ENCODE measurements around the gene MKNK1.

Gene MKNK1

GRCh38 chr1:46630719-46631118 lies 26.7 kb upstream of the MKNK1 start:
- no peak overlapping the region for H3K4me3 ChIP-seq
- H3K9me3 ChIP-seq (ENCODE audit: low read depth, low read length) = no peaks in the 10 kb centered on the region
- no peak overlapping the region for H3K9ac ChIP-seq (ENCODE audit: insufficient read length)
- TF ChIP-seq EZH2 (IDR thresholded peaks at IDR 0.05) (no peak), FOXP2 (optimal IDR thresholded peaks at IDR 0.05; ENCODE audit: control extremely low read depth, extremely low read length, insufficient read depth) (no peak), POLR2AphosphoS5 (IDR thresholded peaks at IDR 0.05; ENCODE audit: borderline replicate concordance, low read depth, low read length) (no peak)
- H3K36me3 ChIP-seq (ENCODE audit: insufficient read depth, low read length) = peaks cover 20% of the 10 kb centered on the region
- no peak for DNase-seq (ENCODE audit: low read depth, low spot score)
- no peak overlapping the region for H3K27ac ChIP-seq

GRCh38 chr1:46623743-46624644 lies 19.9 kb upstream of the MKNK1 start:
- H3K36me3 ChIP-seq (ENCODE audit: insufficient read depth, low read length) = no peaks in the 10 kb centered on the region
- TF ChIP-seq POLR2AphosphoS5 (IDR thresholded peaks at IDR 0.05; ENCODE audit: borderline replicate concordance, low read depth, low read length) (no peak), EZH2 (IDR thresholded peaks at IDR 0.05) (no peak), FOXP2 (optimal IDR thresholded peaks at IDR 0.05; ENCODE audit: control extremely low read depth, extremely low read length, insufficient read depth) (no peak)
- H3K9ac ChIP-seq (ENCODE audit: insufficient read length) = no peak overlapping the region
- no peaks in the 10 kb centered on the region for H3K9me3 ChIP-seq (ENCODE audit: low read depth, low read length)
- no peak overlapping the region for H3K27ac ChIP-seq
- H3K4me3 ChIP-seq = no peak overlapping the region
- no peak for DNase-seq (ENCODE audit: low read depth, low spot score)

- 0 out of 2 replicates have a peak overlapping the region, but pooled peaks have one; percentile 7 for H3K4me3 ChIP-seq
- peak; percentile 70 for DNase-seq (ENCODE audit: low read depth, low spot score)
- H3K9ac ChIP-seq (ENCODE audit: insufficient read length) = no peak overlapping the region
- H3K36me3 ChIP-seq (ENCODE audit: insufficient read depth, low read length) = no peaks in the 10 kb centered on the region
- no peaks in the 10 kb centered on the region for H3K9me3 ChIP-seq (ENCODE audit: low read depth, low read length)
- TF ChIP-seq POLR2AphosphoS5 (IDR thresholded peaks at IDR 0.05; ENCODE audit: borderline replicate concordance, low read depth, low read length) = no peak
- TF ChIP-seq EZH2 (IDR thresholded peaks at IDR 0.05) = no peak
- no peak for TF ChIP-seq FOXP2 (optimal IDR thresholded peaks at IDR 0.05; ENCODE audit: control extremely low read depth, extremely low read length, insufficient read depth)
- H3K27ac ChIP-seq = no peak overlapping the region
These were observed 18.3 kb upstream of the MKNK1 start for GRCh38 chr1:46622344-46622743.

GRCh38 chr1:46621930-46622329 lies 17.9 kb upstream of the MKNK1 start:
- Histone ChIP-seq H3K36me3 (ENCODE audit: insufficient read depth, low read length) (no peaks in the 10 kb centered on the region), H3K27ac (no peak overlapping the region), H3K9me3 (ENCODE audit: low read depth, low read length) (no peaks in the 10 kb centered on the region), H3K4me3 (0 out of 2 replicates have a peak overlapping the region, but pooled peaks have one; percentile 7), H3K9ac (ENCODE audit: insufficient read length) (no peak overlapping the region)
- TF ChIP-seq POLR2AphosphoS5 (IDR thresholded peaks at IDR 0.05; ENCODE audit: borderline replicate concordance, low read depth, low read length) (no peak), EZH2 (IDR thresholded peaks at IDR 0.05) (no peak), FOXP2 (optimal IDR thresholded peaks at IDR 0.05; ENCODE audit: control extremely low read depth, extremely low read length, insufficient read depth) (no peak)
- DNase-seq (ENCODE audit: low read depth, low spot score) = no peak

GRCh38 chr1:46619656-46620258 lies 15.7 kb upstream of the MKNK1 start:
- H3K4me3 ChIP-seq = no peak overlapping the region
- H3K27ac ChIP-seq = no peak overlapping the region
- H3K36me3 ChIP-seq (ENCODE audit: insufficient read depth, low read length) = no peaks in the 10 kb centered on the region
- no peak for TF ChIP-seq EZH2 (IDR thresholded peaks at IDR 0.05)
- TF ChIP-seq POLR2AphosphoS5 (IDR thresholded peaks at IDR 0.05; ENCODE audit: borderline replicate concordance, low read depth, low read length) = no peak
- no peak for TF ChIP-seq FOXP2 (optimal IDR thresholded peaks at IDR 0.05; ENCODE audit: control extremely low read depth, extremely low read length, insufficient read depth)
- DNase-seq (ENCODE audit: low read depth, low spot score) = no peak
- H3K9ac ChIP-seq (ENCODE audit: insufficient read length) = no peak overlapping the region
- no peaks in the 10 kb centered on the region for H3K9me3 ChIP-seq (ENCODE audit: low read depth, low read length)

GRCh38 chr1:46618754-46619415 lies 14.8 kb upstream of the MKNK1 start:
- Histone ChIP-seq H3K9ac (ENCODE audit: insufficient read length) (no peak overlapping the region), H3K36me3 (ENCODE audit: insufficient read depth, low read length) (no peaks in the 10 kb centered on the region), H3K4me3 (no peak overlapping the region), H3K9me3 (ENCODE audit: low read depth, low read length) (no peaks in the 10 kb centered on the region), H3K27ac (no peak overlapping the region)
- no peak for DNase-seq (ENCODE audit: low read depth, low spot score)
- TF ChIP-seq FOXP2 (optimal IDR thresholded peaks at IDR 0.05; ENCODE audit: control extremely low read depth, extremely low read length, insufficient read depth) = no peak
- TF ChIP-seq POLR2AphosphoS5 (IDR thresholded peaks at IDR 0.05; ENCODE audit: borderline replicate concordance, low read depth, low read length) = no peak
- no peak for TF ChIP-seq EZH2 (IDR thresholded peaks at IDR 0.05)

- Histone ChIP-seq H3K9ac (ENCODE audit: insufficient read length) (no peak overlapping the region), H3K36me3 (ENCODE audit: insufficient read depth, low read length) (no peaks in the 10 kb centered on the region), H3K4me3 (no peak overlapping the region), H3K27ac (no peak overlapping the region), H3K9me3 (ENCODE audit: low read depth, low read length) (no peaks in the 10 kb centered on the region)
- TF ChIP-seq EZH2 (IDR thresholded peaks at IDR 0.05) = no peak
- TF ChIP-seq FOXP2 (optimal IDR thresholded peaks at IDR 0.05; ENCODE audit: control extremely low read depth, extremely low read length, insufficient read depth) = no peak
- TF ChIP-seq POLR2AphosphoS5 (IDR thresholded peaks at IDR 0.05; ENCODE audit: borderline replicate concordance, low read depth, low read length) = no peak
- DNase-seq (ENCODE audit: low read depth, low spot score) = no peak
These were observed 13.8 kb upstream of the MKNK1 start for GRCh38 chr1:46617833-46618232.
